ENCODE data around the gene AFAP1.

DNA sequence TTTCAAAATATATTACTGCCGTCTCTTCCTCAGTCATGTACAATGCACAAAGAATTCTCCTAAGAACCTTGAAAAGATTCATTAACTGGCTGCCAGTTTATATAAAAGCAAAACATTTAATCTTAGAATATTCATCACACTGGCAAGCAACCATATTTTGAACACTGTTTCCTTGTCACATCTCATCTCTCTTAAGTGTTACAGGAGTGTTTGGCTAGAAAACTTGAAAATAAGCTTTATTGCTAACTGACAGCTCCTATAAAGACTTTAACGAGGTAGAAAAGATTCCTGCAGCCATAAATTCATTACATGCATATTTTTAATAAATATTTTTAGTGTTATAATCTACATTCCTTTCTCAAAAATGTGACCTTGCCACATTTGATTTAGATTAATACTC is 149.6 kb downstream of the AFAP1 start:
- TF ChIP-seq EP300 (IDR thresholded peaks at IDR 0.05) (no peak), POLR2AphosphoS5 (IDR thresholded peaks at IDR 0.05) (no peak)
- TF ChIP-seq, protein P1, sequence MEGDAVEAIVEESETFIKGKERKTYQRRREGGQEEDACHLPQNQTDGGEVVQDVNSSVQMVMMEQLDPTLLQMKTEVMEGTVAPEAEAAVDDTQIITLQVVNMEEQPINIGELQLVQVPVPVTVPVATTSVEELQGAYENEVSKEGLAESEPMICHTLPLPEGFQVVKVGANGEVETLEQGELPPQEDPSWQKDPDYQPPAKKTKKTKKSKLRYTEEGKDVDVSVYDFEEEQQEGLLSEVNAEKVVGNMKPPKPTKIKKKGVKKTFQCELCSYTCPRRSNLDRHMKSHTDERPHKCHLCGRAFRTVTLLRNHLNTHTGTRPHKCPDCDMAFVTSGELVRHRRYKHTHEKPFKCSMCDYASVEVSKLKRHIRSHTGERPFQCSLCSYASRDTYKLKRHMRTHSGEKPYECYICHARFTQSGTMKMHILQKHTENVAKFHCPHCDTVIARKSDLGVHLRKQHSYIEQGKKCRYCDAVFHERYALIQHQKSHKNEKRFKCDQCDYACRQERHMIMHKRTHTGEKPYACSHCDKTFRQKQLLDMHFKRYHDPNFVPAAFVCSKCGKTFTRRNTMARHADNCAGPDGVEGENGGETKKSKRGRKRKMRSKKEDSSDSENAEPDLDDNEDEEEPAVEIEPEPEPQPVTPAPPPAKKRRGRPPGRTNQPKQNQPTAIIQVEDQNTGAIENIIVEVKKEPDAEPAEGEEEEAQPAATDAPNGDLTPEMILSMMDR (IDR thresholded peaks at IDR 0.05): no peak
